Activated CD8-positive, alpha-beta T cell treated with anti-CD3 and anti-CD28 coated beads for 36 hours (primary cell): ENCODE measurements around the gene SLC35G6. TPM values are rescaled to one million over a fixed set of nuclear protein-coding genes. Genes with fewer than 3 reads are reported as not detected.

Experiments
- ATAC-seq: fragments of 200-7000 bp; cut with Tn5 transposase; one replicate; pipeline ENCODE4 v1.10.0; 2021; ENCODE audit warnings: mild to moderate bottlenecking, moderate library complexity
- CTCF ChIA-PET: fragments of 350-600 bp; sonication (Branson Sonifier 250); formaldehyde crosslinking; loops from one replicate; lab custom pipeline; 2021; ENCODE audit warnings: antibody characterized with exemption; lab: Charles Lee
- POLR2A ChIA-PET: fragments of 350-600 bp; sonication (Branson Sonifier 250); formaldehyde crosslinking; loops from one replicate; lab custom pipeline; 2021; ENCODE audit warnings: antibody characterized with exemption; lab: Charles Lee
- DNase-seq: peaks from one replicate; pipeline ENCODE4 v3.0.0-alpha.2; 2020
- H3K27ac Mint-ChIP-seq: one replicate; pipeline ENCODE4 v1.8.0; 2021; ENCODE audit warnings: mild to moderate bottlenecking, mixed read lengths
- H3K27me3 Mint-ChIP-seq: one replicate; pipeline ENCODE4 v1.8.0; 2021; ENCODE audit warnings: mixed read lengths
- H3K36me3 Mint-ChIP-seq: one replicate; pipeline ENCODE4 v1.8.0; 2021; ENCODE audit warnings: low read depth, mixed read lengths
- H3K4me1 Mint-ChIP-seq: one replicate; pipeline ENCODE4 v1.8.0; 2021; ENCODE audit warnings: low read depth, mixed read lengths
- H3K4me3 Mint-ChIP-seq: one replicate; pipeline ENCODE4 v1.8.0; 2021; ENCODE audit warnings: mild to moderate bottlenecking, moderate library complexity, mixed read lengths
- H3K9me3 Mint-ChIP-seq: one replicate; pipeline ENCODE4 v1.8.0; 2021; ENCODE audit warnings: mixed read lengths
- intact Hi-C: fragments of 100-400 bp; cut with micrococcal nuclease; formaldehyde crosslinking; loops from one replicate; pipeline ENCODE4 v1.10.0; 2022
- total RNA-seq, 2 experiments: library from RNA; stranded (reverse); gene quantifications; one replicate each; pipeline ENCODE4 v1.2.3, GENCODE V29; 2021
- TF ChIP-seq, protein P1 (sequence below): fragments of 200-600 bp; IDR thresholded peaks from one replicate; pipeline ENCODE4 v1.8.0; 2022; ENCODE audit warnings: antibody characterized with exemption, mild to moderate bottlenecking

The SLC35G6 gene
- total RNA-seq, 2 experiments from 2014 or later: not detected

DNA sequence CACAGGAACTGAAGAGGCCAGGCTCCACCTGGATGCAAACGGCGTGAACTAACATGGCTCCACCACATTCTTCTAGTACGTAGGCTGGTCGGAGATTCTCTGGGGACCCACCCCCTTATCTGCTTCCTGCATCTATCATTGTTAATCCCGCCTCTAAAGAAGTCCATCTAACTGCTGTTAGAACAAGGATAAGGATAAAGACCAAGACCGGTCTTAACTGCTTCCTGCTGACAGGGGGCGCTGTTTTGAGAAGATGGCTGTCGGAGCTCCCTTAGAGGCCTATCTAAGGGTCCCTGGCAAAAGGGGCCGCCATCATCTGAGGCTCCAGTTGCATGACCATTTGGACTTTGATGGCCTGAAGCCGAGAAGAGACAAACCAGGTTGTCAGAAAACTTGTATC, 41.8 kb downstream of the SLC35G6 start:
- peak; percentile 86 for ATAC-seq
- DNase-seq: peak; percentile 74
- TF ChIP-seq, protein P1, sequence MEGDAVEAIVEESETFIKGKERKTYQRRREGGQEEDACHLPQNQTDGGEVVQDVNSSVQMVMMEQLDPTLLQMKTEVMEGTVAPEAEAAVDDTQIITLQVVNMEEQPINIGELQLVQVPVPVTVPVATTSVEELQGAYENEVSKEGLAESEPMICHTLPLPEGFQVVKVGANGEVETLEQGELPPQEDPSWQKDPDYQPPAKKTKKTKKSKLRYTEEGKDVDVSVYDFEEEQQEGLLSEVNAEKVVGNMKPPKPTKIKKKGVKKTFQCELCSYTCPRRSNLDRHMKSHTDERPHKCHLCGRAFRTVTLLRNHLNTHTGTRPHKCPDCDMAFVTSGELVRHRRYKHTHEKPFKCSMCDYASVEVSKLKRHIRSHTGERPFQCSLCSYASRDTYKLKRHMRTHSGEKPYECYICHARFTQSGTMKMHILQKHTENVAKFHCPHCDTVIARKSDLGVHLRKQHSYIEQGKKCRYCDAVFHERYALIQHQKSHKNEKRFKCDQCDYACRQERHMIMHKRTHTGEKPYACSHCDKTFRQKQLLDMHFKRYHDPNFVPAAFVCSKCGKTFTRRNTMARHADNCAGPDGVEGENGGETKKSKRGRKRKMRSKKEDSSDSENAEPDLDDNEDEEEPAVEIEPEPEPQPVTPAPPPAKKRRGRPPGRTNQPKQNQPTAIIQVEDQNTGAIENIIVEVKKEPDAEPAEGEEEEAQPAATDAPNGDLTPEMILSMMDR: peak; percentile 84
- H3K4me1 Mint-ChIP-seq: peaks cover 3% of the 10 kb centered on the region
- intact Hi-C loops: loop anchor here (5.0 kb wide), 1 partner anchor 39 kb away; the partner anchor contains the start of gene SENP3
- POLR2A ChIA-PET: interaction anchor here (0.7 to 1.7 kb wide), 4 partner anchors 12 to 44 kb away, joined by 3 to 5 read pairs (median 4); partner anchors contain the start of genes SENP3 and ZBTB4
- H3K27ac Mint-ChIP-seq: no peak overlapping the region
- CTCF ChIA-PET: interaction anchor here (0.6 to 12.1 kb wide), 19 partner anchors 9 to 163 kb away, joined by 3 to 165 read pairs (median 4); partner anchors contain the start of genes SENP3, TMEM102, TNFSF12 and TNFSF13
- H3K27me3 Mint-ChIP-seq: no peaks in the 10 kb centered on the region
- H3K9me3 Mint-ChIP-seq: peaks cover 5% of the 10 kb centered on the region
- peaks cover 1% of the 10 kb centered on the region for H3K36me3 Mint-ChIP-seq
- no peak overlapping the region for H3K4me3 Mint-ChIP-seq

DNA sequence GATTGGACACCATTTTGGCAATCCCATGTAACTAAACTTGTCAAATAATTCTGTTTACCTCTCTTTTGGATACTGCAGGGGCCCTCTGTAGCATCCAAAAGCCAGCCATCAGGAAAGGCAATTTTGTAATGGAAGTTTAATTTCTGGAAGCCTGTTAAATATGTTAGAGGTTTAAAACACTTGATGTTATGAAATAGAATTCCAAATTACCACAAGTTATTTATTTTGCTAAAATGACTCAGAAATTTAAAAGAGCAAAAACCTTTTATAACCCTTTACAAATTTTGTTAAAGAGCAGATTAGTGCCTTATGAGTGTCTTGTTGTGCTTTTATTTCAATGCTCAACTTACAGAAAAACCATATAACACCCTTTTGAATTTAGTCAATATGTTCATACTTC, 47.6 kb downstream of the SLC35G6 start:
- DNase-seq: no peak
- H3K4me3 Mint-ChIP-seq: no peak overlapping the region
- no peaks in the 10 kb centered on the region for H3K4me1 Mint-ChIP-seq
- peaks cover 13% of the 10 kb centered on the region for H3K9me3 Mint-ChIP-seq
- peaks cover 6% of the 10 kb centered on the region for H3K36me3 Mint-ChIP-seq
- ChIA-PET POLR2A (interaction anchor here (0.6 kb wide), 1 partner anchor 24 kb away, joined by 3 read pairs; no protein-coding TSS in a partner anchor), CTCF (interaction anchor here (4.7 to 12.1 kb wide), 2 partner anchors 15 to 31 kb away, joined by 31 to 165 read pairs; partner anchors contain the start of genes SENP3 and TNFSF13)
- no peak for ATAC-seq
- no peaks in the 10 kb centered on the region for H3K27me3 Mint-ChIP-seq
- intact Hi-C loops: no loop called here
- H3K27ac Mint-ChIP-seq: no peak overlapping the region
- TF ChIP-seq, protein P1: no peak

DNA sequence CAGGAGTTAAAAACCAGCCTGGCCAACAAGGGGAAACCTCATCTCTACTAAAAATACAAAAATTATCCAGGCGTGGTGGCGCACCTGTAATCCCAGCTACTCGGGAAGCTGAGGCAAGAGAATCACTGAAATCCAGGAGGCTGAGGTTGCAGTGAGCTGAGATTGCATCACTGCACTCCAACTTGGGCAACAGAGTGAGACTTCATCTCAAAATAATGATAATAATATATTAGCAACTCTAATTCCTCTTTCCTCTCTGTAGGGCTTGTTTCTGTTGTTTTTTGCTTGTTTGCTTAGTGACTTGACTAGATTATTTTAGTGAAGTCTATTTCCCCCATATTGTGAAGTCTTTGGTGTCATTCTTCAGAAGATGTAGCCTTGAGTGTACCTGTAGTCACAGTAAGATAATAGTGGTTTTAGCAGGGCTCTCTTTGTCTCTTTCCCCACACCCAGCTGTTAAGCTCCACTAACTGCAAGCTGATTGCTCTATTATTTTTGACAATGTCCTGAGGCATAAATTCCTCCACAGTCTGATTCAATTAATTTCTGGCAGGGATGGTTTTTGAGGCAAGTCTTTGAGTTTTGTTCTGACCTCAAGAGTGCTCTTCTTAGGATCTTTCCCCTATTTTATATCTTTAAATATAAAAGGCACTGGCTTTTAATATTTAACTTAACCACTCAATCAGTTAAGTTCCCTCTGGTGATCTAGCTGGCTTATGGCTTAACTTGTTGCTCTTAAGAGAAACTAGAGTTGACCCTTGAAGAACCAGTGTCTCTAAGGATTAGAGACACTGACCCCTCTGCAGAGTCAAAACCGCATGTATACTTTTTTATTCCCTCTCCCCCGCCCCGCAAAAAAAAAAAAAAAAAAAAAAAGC, 49.0 kb downstream of the SLC35G6 start:
- TF ChIP-seq, protein P1: no peak
- CTCF ChIA-PET: interaction anchor here (1.0 kb wide), 2 partner anchors 16 to 31 kb away, joined by 4 read pairs; no protein-coding TSS in a partner anchor
- intact Hi-C loops: no loop called here
- ATAC-seq (no peak), DNase-seq (no peak)
- Mint-ChIP-seq H3K27ac (no peak overlapping the region), H3K4me1 (no peaks in the 10 kb centered on the region), H3K27me3 (no peaks in the 10 kb centered on the region), H3K36me3 (peaks cover 6% of the 10 kb centered on the region), H3K9me3 (peaks cover 13% of the 10 kb centered on the region), H3K4me3 (no peak overlapping the region)
- POLR2A ChIA-PET: interaction anchor here (2.1 kb wide), 1 partner anchor 10 kb away, joined by 7 read pairs; no protein-coding TSS in a partner anchor

Other genes starting within 250 kb of the SLC35G6 start
- gene DVL2, start 246.9 kb upstream of the SLC35G6 start, total RNA-seq: 10 to 100 TPM; 50.0 to 53.6 TPM
- gene PHF23, start 242.0 kb upstream of the SLC35G6 start, total RNA-seq: 10 to 100 TPM; 17.8 to 24.4 TPM
- gene GABARAP, start 239.0 kb upstream of the SLC35G6 start, total RNA-seq: 100 to 1,000 TPM; 104 to 118 TPM
- gene CTDNEP1, start 229.7 kb upstream of the SLC35G6 start, total RNA-seq: 100 to 1,000 TPM; 159 to 160 TPM
- 10 to 100 TPM; 80.2 to 85.4 TPM for gene ELP5, start 229.2 kb upstream of the SLC35G6 start, total RNA-seq
- gene CLDN7, start 219.0 kb upstream of the SLC35G6 start, total RNA-seq: 1 to 10 TPM; 1.5 to 1.7 TPM
- under 1 TPM; 0.07 to 0.25 TPM for gene SLC2A4, start 199.7 kb upstream of the SLC35G6 start, total RNA-seq
- under 1 TPM; 0.56 to 0.83 TPM for gene YBX2, start 186.8 kb upstream of the SLC35G6 start, total RNA-seq
- gene EIF5A, start 173.8 kb upstream of the SLC35G6 start, total RNA-seq: 1,000 to 10,000 TPM; 1,064 TPM
- gene GPS2, start 166.1 kb upstream of the SLC35G6 start, total RNA-seq: 10 to 100 TPM; 31.8 to 36.8 TPM
- gene NEURL4, start 152.1 kb upstream of the SLC35G6 start, total RNA-seq: 10 to 100 TPM; 36.2 to 40.4 TPM
- gene ACAP1, start 144.9 kb upstream of the SLC35G6 start, total RNA-seq: 100 to 1,000 TPM; 309 to 342 TPM
- gene KCTD11, start 129.3 kb upstream of the SLC35G6 start, total RNA-seq: 10 to 100 TPM; 11.0 to 11.2 TPM
- gene TMEM95, start 126.3 kb upstream of the SLC35G6 start, total RNA-seq: not detected
- gene TNK1, start 100.4 kb upstream of the SLC35G6 start, total RNA-seq: 1 to 10 TPM; 6.8 to 6.9 TPM
- 10 to 100 TPM; 62.6 to 71.1 TPM for gene PLSCR3, start 86.9 kb upstream of the SLC35G6 start, total RNA-seq
- gene TMEM256, start 77.3 kb upstream of the SLC35G6 start, total RNA-seq: 10 to 100 TPM; 55.8 to 60.6 TPM
- gene NLGN2, start 73.6 kb upstream of the SLC35G6 start, total RNA-seq: 10 to 100 TPM in 1 of 2 experiments, 1 to 10 TPM in 1; 9.4 to 10.9 TPM
- under 1 TPM in 1 of 2 experiments, not detected in 1; 0.36 TPM for gene SPEM1, start 61.1 kb upstream of the SLC35G6 start, total RNA-seq
- not detected for gene SPEM2, start 55.8 kb upstream of the SLC35G6 start, total RNA-seq
- gene SPEM3, start 52.6 kb upstream of the SLC35G6 start, total RNA-seq: not detected
- gene TMEM102, start 46.0 kb upstream of the SLC35G6 start, total RNA-seq: 10 to 100 TPM; 12.5 to 14.2 TPM
- 10 to 100 TPM; 16.5 to 16.6 TPM for gene FGF11, start 41.9 kb upstream of the SLC35G6 start, total RNA-seq
- 10 to 100 TPM; 11.5 to 11.7 TPM for gene CHRNB1, start 36.4 kb upstream of the SLC35G6 start, total RNA-seq
- gene ZBTB4, start 1.8 kb upstream of the SLC35G6 start, total RNA-seq: 10 to 100 TPM; 24.3 to 24.6 TPM
- gene POLR2A, start 2.9 kb downstream of the SLC35G6 start, total RNA-seq: 100 to 1,000 TPM; 219 to 223 TPM
- 10 to 100 TPM; 11.8 to 13.8 TPM for gene TNFSF12, start 67.6 kb downstream of the SLC35G6 start, total RNA-seq
- 1 to 10 TPM; 4.0 to 6.9 TPM for gene TNFSF13, start 77.3 kb downstream of the SLC35G6 start, total RNA-seq
- 10 to 100 TPM; 60.2 to 63.2 TPM for gene SENP3, start 80.5 kb downstream of the SLC35G6 start, total RNA-seq
- gene CD68, start 98.2 kb downstream of the SLC35G6 start, total RNA-seq: 10 to 100 TPM; 11.4 to 12.9 TPM
- gene MPDU1, start 102.4 kb downstream of the SLC35G6 start, total RNA-seq: 10 to 100 TPM; 50.9 to 51.4 TPM
- under 1 TPM in 1 of 2 experiments, not detected in 1; 0.25 TPM for gene SOX15, start 108.6 kb downstream of the SLC35G6 start, total RNA-seq
- gene FXR2, start 133.5 kb downstream of the SLC35G6 start, total RNA-seq: 10 to 100 TPM; 28.6 to 33.1 TPM
- 10 to 100 TPM; 15.6 to 22.2 TPM for gene SAT2, start 146.4 kb downstream of the SLC35G6 start, total RNA-seq
- gene SHBG, start 148.7 kb downstream of the SLC35G6 start, total RNA-seq: not detected
- gene ATP1B2, start 169.5 kb downstream of the SLC35G6 start, total RNA-seq: under 1 TPM in 1 of 2 experiments, not detected in 1; 0.38 TPM
- 100 to 1,000 TPM; 129 to 138 TPM for gene TP53, start 206.0 kb downstream of the SLC35G6 start, total RNA-seq
- gene WRAP53, start 207.0 kb downstream of the SLC35G6 start, total RNA-seq: 10 to 100 TPM; 27.5 to 28.6 TPM
- gene EFNB3, start 223.8 kb downstream of the SLC35G6 start, total RNA-seq: not detected
- not detected for gene DNAH2, start 236.3 kb downstream of the SLC35G6 start, total RNA-seq